Left kidney (tissue), 2 donors: ENCODE data around the gene KANK4. TPM values are rescaled to one million over a fixed set of nuclear protein-coding genes. Genes with fewer than 3 reads are reported as not detected.

ENCODE experiments used
- DNase-seq: peaks from one replicate; pipeline ENCODE4 v3.0.0-alpha.2; 2013
- polyA plus RNA-seq: library from polyadenylated mRNA; unstranded; fragments of 120-200 nt; gene quantifications from one replicate; pipeline ENCODE4 v1.2.1, GENCODE V29; 2013; ENCODE audit not compliant: insufficient read length

KANK4 gene
- polyA plus RNA-seq, 1 donor: 23.4 TPM

DNA sequence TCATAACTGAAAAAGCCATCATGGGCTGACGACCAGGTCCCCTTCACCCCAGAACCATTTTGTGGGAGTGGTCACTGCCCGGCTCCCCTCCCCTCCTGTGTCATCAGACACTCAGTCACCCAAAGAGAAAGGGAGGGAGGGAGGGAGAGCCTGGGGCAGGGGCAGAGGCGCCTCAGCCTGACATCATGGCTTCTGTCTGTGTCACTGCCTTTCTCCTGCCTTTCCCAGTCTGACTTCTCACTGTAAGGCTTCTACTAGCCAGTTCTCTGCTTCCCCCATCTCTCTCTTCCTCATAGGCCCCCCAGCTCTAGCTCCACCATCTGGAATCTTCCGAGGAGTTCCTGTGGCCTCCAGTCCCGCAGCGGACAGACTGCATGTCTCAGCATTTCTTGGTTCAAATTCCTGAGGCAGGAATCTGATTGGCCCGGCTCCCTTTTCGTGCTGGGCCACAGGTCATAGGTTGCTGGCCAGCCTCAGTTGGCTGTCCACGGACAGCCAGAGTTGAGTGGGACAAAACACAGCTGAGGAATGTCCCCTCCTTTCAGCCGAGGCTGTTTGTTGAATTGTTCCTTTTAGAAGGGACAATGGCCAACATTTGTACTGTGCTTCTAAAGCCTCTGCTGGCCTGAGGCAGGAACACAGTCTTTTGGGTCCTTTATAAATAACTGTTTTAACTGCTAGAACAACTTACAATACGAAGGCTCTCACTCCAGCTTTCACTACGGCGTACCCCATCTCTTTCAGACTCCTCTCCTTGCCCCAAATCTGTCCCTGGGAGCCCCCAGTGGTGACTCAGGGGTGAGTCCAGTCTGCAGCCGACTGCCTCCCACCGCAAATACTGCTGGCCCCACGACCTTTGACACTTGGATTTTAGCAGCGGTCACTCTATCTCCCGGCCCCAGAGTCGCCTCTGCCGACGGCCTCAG lies 18.7 kb upstream of the KANK4 start:
- peak; percentile 75 for DNase-seq

DNA sequence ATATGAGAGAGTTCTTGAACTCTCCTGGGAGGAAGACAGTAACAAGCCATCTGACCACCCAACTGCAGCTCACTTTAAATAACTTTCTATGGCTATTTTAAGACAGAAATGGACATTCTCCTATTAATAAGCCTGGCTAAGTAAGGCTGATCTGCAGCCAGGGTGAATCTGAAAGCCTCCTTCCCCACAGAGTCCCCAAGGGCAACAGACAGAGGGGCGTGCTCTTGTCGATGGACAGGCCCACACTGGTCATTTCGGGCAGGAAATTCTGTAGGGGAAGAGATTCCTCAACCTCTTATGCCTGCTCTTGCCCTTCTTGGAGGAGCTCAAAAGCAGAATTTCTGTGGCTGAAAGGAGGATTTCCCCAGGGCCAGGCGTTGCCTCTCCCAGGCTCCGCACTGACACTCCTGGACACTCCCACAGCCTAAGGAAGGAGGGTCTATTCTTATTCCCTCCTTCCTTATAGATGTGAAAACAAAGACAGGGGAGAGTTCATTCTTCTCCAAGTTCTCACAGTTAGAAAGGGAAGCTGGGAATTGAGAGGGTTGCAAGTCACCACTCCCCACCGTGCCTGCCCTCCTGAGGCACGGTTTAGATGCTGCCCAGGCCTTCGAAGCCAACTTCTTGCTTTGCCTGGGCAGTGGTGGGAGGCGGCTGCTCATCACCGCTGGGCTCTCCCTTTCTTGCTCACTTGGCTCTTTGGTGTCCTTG lies 17.9 kb upstream of the KANK4 start:
- DNase-seq: no peak

DNA sequence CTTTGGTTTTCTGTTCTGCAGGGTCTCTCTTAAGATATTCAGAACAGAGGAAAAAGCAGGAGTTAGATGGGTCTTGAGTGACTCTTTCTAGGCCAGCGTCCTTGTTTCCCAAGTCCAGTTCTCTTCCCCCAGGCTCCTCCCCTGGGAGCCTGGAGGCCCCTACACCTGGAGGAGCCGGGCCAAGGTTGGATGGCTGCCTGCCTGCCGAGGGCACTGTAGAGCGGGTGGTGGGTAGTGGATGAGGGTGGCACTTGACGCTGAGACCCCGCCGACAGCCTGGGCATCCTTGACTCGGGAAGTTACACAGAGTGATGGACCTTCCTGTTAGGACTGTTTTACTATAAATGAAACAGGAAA lies 17.4 kb upstream of the KANK4 start:
- no peak for DNase-seq

DNA sequence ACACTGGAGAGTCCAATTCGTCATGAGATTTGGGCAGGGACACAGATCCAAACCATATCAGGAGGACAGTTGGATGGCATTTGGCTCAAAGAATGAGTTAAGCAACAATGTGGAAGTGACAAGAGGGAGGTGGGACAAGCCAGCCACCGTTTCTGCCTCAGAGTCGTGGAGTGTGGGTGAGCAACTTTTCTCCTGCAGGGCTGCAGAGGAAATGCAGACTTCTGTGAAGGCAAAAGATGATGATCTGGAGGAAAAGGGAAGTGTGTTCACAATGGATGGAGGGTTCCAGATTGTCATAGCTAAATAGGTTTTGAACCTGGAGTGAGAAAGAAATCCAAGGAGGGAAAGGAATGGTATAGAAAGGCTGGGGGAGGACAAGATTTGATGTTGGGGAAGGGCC lies 16.4 kb upstream of the KANK4 start:
- DNase-seq: no peak

GRCh38 chr1:62334434-62334985 lies 15.3 kb upstream of the KANK4 start:
- no peak for DNase-seq

DNA sequence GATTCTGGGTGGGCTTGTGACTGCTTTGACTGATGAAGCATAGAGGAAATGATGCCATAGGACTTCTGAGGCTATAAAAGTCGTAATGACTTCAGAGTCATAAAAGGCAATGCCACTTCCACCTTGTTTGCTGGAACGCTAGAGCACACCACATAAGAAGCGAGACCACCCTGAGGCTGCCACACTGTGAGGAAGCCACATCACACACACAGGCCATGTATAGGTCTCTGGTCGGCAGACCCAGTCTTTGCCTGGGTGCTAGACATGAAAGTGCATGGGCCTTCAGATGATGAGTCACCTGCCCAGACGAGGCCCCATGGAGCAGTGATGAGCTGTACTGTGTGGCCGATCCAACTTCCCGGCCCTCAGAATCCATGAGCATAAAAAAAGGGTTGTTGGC lies 14.2 kb upstream of the KANK4 start:
- DNase-seq: no peak

GRCh38 chr1:62327360-62328055 lies 8.3 kb upstream of the KANK4 start:
- no peak for DNase-seq

DNA sequence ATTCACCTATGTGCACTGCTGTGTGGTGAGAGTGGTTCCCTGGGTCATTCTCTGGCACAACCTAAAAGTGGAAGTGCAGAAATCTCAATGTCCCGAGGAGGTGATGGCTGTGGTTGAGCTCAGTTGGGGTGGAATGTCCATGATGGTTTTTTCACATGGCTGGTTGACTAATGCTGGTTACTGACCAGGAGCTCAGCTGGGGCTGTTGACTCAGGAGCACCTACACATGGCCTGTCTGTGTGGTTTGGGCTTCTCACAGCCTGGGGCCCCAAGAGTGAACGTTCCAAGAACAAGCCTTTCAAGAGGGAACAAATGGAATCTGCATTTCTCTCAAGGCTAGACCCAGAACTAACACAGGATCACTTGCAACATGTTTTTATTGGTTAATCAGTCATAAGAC lies 6.4 kb upstream of the KANK4 start:
- DNase-seq: no peak

GRCh38 chr1:62325081-62325480 lies 5.8 kb upstream of the KANK4 start:
- no peak for DNase-seq

DNA sequence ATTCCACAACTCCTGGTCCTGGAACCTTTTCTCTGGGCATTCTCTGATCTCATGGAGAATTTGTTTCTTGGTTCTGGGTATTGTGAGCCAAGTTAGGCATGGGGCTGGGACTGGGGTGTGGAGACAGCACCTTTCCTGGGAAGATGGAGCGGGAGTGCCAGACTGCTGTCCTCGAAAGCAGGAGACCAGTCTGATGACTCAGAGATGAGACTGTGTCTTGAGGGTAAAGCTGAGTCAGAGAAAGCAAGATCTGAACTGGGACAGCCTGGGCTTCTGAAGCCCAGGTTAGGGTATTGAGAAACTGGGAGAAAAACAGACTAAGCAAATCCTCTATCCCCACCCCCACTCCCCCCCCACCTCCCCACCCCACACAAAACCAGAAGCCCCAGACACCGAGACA lies 2.2 kb upstream of the KANK4 start:
- DNase-seq: no peak

- no peak for DNase-seq
Observed at GRCh38 chr1:62318320-62318755, 896 bp downstream of the KANK4 start.

- no peak for DNase-seq
Observed at GRCh38 chr1:62317021-62317768, 2.0 kb downstream of the KANK4 start.

GRCh38 chr1:62316135-62316534 lies 3.1 kb downstream of the KANK4 start:
- no peak for DNase-seq

- DNase-seq: no peak
Observed at GRCh38 chr1:62315387-62315786, 3.8 kb downstream of the KANK4 start.

DNA sequence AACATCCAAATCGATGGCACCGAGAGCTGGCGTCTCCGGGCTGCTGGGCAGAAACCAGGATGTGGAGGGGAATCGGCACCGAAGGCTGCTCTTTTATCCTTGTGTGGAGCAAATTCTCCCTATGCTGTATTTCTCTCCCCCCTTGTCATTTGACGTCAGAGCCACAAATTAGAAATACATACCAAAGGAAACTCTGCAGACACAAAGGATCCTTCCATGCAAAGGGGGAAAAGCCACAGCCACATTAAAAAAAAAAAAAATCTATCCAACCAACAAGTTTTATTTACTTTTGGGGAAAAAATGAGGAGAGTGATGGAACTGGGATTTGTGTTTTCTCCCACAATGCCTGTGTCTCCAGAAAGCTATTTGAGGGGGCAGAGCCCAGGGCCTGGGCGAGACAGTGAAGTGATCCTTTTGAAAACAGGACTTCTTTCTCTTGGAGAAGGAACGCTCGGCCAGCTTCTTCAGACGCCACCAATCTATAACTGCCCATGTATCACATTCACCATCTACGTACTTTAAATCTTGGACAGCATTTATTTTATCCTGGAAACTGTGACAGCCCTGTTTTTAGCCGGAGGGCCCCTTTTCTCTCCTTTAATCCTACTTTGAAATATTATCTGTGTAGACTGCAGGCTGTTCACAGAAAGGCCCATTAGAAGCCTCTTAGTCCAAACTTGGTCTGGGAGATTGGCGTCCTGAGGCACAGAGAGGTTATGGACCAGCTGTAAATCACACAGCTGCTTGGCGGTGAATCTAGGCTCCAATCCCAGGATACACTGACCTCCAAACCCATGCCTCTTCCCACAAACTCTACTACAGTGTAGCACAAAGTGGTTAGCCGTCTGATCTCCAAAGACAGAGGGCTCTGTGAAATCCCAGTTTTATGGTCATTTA lies 4.5 kb downstream of the KANK4 start:
- no peak for DNase-seq

DNA sequence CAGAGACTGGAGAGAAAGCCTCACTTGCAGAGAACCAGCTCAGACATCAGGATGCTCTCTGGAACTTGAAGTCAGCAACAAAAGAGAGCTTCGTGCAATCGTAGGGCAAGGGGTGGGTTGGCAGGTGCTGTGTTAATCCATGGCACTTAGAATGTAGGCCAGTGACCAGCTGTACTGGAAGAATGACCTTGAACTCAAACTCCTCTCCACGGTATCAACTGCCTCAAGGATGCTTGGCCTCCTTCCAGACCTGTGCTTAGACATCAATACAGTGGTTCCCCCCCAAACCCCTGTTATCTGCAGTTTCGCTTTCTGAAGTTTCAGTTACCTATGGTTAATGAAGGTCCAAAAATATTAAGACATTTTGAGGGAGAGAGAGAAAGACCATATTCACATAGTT lies 6.5 kb downstream of the KANK4 start:
- DNase-seq: no peak

- no peak for DNase-seq
Observed at GRCh38 chr1:62311473-62311943, 7.7 kb downstream of the KANK4 start.

DNA sequence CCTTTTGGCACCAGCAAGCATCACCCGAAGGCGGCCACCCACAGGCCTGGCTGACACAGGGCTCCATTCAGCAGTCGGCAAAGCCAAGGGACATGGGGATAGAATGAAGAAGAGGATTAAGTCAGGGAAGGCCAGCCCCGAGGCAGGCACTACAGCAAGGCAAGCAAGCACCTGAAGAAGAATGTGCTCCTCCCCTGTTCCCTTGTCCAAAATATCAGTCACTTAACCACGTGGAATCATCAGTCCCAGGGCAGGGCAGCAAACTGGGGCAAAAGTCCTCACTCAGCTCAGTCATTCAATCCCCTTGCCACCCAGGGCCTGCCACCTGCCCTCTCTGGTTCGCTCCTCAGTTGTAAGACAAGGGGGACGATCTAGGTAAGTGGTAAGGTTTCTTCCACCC lies 9.3 kb downstream of the KANK4 start:
- DNase-seq: no peak

- DNase-seq: no peak
Observed at GRCh38 chr1:62308606-62309005, 10.6 kb downstream of the KANK4 start.

- DNase-seq: no peak
Observed at GRCh38 chr1:62307895-62308492, 11.2 kb downstream of the KANK4 start.
